Daoy (cell line): ENCODE data around the gene RHOB. TPM values are rescaled to one million over a fixed set of nuclear protein-coding genes. Genes with fewer than 3 reads are reported as not detected.
A peak's percentile ranks its signal among the peaks of the same experiment; 100 is the strongest.
"Not testable (repeated sequence)": the region's sequence is repeated elsewhere in the genome, so short reads cannot be mapped to it uniquely, and the experiment has no call there.

Experiments
- DNase-seq: peaks from one replicate; pipeline ENCODE4 v3.0.0-alpha.2; 2015; ENCODE audit warnings: low read depth
- total RNA-seq: library from RNA; depleted of rRNA; stranded (reverse); fragments of >200 nt; shearing (Covaris generic); gene quantifications from 2 replicates; pipeline ENCODE4 v1.2.3, GENCODE V29; 2014

Gene RHOB
- total RNA-seq, 1 experiment from 2014 or later = 115 TPM

DNA sequence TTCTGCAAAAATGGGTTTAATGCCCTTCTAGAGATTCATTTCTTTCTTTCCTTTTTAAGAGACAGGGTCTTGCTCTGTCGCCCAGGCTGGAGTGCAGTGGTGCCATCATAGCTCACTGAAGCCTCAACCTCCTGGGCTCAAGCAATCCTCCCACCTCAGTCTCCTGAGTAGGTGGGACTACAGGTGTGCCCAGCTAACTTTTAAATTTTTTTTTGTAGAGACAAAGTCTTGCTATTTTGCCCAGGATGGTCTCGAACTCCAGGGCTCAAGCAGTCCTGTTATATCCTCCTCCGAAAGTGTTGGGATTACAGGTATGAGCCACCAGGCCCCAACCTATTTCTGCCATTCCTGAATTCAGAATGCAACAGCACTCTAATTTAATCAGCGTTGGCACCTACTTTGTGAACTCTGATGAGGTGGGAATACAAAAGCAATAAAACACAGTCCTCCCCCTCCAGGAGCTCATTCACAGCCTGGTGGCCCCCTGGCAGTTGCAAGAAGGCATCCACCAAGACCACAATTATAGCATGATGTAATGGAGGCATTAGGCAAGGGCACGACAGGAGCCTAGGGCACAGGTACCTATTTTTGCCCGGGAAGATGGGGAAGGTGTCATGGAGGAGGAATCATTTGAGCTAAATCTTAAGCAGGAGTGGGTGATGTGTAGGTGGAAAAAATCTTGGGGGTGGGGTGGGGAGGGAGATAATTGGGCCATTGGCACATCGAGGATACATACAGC lies 5.1 kb downstream of the RHOB start:
- no peak for DNase-seq

DNA sequence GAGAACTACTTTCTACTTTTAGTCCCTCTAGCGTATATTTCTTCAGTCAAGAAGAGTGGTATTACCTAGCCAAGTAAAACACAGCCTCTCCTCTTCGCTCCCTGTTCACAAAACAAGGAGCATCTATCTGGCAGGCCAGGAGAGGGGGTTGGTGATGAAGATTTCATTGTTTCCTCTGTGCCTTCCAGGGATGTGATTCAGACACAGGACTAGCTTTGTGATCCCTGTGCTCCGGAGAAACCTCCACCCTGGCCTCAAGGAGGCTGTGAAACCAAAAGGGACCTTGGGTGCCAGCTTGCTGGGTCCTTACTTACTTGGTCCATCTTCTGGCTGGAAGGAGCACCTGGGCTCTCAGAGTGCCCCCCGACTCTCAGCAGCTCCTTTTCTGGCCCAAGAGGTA lies 5.7 kb downstream of the RHOB start:
- peak; percentile 32 for DNase-seq

DNA sequence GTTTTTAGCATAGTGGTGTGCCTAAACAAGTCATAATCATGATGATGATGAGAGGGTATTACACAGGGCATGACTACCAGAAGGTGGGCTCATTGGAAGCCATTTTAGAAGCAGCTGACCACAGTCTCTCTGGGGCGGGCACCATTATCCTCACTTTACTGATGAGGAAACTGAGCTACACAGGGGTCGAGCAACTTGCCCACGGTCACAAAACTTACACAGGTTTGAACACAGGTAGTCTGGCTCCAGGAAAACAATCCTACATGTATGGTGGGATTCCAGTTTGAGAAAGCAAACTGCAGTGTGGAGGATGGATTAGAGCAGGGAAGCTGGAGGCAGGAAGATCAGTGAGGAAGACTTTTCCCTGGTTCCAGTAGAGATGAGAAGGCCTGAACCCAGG lies 6.2 kb downstream of the RHOB start:
- DNase-seq = no peak

DNA sequence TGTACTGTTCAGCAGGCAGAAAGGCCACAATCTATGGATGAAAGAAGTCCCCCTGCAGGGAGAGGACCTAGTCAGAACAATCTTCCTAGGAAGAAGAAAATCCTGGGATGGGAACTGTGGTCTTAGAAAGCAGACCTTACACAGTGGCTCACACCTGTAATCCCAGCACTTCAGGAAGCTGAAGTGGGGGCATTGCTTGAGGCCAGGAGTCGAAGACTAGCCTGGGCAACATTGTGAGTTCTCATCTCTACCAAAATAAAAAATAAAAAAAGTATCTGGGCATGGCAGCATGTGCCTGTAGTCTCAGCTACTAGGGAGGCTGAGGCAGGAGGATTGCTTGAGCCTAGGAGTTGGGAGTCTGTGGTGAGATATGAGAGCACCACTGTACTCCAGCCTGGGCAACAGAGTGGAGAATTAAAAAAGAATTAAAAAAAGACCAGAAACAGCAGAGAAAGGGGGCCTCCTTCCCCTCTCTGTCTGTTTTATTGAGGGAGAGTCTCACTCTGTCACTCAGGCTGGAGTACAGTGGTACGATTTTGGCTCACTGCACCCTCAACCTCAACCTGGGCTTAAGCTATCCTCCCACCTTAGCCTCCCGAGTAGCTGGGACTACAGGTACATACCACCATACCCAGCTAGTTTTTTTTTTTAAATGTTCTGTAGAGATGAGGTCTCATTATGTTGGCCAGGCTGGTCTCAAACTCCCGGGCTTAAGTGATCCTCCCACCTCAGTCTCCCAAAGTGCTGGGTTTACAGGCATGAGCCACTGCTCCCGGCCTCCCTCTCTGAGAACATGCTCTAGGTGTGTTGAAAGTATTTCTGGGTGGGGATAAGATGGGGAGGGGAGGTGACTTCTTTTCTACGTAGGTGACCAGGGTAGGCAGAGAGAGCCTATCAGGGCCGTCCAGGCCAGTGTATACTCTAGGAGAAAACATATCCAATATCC lies 7.4 kb downstream of the RHOB start:
- DNase-seq = no peak

DNA sequence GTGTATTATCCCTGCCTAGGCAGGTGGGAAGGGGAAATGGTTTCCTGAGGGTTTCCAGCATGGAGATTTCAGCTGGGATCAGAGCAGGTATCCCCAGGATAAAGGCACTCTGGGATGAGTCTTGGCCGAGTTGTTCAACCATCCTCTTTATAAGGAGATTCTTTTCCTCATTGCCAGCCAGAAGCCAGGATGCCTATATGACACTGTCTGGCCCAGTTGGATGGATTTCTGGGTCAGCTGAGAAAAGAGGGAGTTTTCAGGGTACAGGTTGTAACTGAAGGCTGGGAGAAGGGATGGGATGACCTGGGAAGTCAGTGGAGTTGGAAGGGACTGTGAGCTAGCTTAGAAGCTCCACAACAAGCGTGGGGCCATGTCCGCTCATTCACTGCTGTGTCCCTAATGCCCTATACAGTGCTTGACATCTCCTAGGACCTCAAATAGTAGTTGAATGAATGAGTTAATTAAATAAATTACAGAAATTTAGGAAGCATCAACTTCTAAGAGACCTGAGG lies 8.3 kb downstream of the RHOB start:
- no peak for DNase-seq

DNA sequence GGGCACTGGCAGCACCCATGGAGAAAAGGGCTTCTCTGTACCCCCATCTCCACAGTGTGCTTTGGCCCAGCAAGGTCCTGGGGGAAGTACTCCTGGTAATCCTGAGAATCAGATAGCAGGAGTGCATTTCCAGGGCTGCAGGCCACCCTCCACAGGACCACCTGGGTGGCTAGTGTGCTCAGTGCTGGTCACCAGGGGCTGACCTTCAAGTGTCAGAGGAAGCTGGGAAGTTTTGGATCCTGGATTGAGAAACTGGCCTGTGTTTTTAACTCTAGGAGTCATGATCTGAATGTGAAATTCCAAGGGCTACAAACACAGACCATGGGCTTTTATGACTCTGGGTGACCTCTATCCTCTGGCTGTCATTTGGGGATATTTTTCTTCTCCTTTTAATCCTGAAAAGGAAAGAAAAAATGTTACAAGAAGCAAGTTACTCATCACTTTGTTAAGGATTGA lies 9.3 kb downstream of the RHOB start:
- DNase-seq = no peak

DNA sequence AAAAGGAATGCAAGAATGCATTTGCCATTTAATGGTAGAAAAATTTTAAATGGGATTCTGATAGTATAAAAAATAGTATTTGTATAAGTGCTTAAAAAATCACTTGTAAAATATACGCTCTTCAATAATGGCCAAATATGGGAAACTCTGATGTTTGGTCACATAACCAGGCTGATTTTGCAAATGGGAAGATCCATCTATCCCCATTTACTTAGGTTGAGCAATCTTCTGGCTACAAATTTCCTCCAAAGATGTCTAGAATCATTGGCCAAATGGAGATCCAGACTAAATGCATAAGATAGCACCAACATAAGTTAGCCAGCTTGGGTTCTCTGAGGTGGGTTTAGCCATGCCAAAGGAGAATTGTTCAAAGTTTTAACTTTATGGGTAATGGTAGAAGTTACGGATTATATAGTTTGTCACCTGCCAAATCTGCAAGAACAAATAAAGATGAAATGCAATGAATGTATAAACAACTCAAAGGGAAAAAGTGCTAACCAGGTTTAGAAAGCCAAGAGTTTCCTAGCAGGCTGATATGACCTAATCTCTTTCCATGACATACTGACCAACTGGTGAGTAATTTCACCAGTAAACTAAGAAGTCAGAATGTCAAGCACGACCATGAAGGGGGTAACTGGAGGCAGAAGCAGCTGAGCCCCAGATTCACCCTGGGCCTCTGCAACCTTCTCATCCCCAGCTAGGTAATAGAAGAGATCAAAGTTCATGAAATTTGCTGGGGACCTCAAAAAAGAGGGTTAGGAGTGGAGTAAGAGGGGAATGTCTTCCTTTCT lies 10.0 kb downstream of the RHOB start:
- DNase-seq = no peak

DNA sequence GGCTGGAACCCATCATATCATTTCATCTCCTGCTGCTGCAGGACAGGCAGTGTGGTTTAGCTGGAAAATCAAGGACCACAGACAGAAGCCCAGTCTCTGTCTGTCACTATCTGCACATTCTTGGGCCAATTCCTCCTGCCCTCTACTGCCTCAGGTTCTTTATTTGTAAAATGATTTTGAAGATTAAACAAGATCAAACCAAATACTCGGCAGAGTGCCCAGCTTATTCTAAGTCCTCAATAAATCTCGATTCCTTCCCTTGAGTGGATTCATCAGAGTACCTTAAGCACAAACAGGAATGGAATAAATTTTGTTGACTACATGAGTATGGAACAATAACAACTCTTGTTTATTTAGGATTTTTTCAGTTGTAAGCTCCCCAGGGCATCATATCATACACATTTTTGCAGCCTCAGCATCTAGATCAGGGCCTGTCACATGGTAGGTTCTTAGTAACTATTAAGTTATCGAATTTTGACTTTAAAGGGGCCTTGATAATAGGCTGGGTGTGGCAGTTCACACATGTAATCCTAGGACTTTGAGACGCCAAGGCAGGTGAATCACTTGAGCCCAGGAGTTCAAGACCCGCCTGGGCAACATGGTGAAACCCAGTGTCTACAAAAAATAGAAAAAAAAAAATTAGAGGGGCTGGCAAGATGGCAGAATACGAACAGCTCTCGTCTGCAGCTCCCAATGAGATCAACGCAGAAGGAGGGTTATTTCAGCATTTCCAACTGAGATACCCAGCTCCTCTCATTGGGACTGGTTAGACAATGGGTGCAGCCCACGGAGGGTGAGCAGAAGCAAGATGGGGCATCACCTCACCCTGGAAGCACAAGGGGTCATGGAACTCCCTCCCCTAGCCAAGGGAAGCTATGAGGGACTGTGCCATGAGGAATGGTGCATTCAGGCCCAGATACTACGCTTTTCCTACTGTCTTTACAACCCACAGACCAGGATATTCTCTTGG lies 11.1 kb downstream of the RHOB start:
- no peak for DNase-seq

DNA sequence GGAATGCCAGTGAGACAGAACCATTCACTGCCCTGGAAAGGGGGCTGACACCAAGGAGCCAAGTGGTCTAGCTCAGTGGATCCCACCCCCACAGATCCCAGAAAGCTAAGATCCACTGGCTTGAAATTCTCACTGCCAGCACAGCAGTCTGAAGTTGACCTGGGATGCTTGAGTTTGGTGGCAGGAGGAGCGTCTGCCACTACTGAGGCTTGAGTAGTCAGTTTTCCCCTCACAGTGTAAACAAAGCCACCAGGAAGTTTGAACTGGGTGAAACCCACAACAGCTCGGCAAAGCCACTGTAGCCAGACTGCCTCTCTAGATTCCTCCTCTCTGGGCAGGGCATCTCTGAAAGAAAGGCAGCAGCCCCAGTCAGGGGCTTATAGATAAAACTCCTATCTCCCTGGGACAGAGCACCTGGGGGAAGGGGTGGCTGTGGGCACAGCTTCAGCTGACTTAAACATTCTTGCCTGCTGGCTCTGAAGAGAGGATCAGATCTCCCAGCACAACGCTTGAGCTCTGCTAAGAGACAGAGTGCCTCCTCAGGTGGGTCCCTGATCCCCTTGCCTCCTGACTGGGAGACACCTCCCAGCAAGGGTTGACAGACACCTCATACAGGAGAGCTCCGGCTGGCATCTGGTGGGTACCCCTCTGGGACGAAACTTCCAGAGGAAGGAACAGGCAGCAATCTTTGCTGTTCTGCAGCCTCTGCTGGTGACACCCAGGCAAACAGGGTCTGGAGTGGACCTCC lies 12.0 kb downstream of the RHOB start:
- DNase-seq = not testable (repeated sequence)

DNA sequence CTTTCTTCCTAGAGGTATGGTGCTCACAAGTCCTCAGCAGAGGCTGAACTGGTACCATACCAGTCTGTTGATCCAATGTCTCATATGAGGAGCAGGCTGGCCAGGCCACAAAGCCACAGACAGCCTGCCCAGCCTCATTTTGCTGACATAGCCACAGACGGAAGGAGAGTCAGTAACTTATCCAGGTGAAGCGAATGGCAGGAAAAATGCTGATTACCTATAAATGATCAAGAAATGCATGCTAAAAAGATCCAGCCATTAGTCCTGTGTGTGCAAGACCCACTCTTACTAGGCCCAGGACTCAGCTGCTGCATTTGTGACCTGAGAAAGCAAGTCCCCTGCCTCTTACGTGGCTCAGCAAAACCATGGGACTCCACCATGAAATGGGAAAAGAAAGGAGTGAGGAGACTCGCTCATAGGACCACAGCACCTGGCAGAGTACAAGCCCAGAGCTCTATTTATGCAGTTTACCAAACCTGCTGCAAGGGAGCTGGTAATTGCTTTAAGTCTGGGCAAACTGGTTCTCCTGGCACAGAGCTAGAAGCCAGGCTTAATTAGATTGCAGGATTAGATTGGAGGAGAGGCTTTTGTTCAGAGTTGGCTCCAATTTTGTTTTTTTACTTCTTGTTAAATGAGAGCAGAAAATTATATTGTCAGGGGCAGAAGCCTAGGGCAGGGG lies 19.0 kb downstream of the RHOB start:
- no peak for DNase-seq

DNA sequence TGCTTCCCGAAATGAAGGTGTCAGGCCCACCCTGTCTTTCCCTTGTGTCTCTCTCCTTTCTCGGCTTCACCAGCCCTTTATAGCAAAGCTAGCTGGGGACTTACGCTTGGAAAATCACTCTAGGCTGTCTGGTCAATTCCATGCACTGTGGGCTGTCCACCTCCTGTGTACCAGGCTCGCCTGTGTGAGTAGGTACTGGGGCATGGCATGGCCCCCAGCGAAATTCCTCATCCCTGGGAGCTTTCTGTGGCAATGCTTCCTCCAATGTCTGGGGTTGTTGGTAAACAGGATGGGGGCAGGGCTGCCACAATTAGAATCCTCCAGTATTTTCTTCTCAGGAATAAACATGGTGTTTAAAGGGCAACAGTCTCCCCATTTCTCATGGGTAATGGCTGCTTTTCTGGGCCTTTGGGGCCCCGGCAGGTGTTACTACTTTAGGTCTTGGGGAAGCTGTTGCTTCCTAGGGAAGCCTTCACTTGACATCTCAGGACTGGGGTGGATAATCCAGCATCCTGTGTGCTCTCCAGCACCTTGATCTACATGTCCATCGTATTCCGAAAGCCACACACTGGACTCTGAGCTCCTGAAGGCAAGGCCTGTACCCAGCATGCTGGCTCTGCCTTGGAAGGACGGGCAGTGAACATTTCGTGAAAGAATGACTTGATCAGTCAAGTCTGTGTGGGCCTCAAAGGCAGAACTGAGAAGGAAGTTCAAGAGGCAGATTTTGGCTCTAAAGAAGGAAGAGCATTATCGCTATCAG lies 21.1 kb downstream of the RHOB start:
- no peak for DNase-seq

DNA sequence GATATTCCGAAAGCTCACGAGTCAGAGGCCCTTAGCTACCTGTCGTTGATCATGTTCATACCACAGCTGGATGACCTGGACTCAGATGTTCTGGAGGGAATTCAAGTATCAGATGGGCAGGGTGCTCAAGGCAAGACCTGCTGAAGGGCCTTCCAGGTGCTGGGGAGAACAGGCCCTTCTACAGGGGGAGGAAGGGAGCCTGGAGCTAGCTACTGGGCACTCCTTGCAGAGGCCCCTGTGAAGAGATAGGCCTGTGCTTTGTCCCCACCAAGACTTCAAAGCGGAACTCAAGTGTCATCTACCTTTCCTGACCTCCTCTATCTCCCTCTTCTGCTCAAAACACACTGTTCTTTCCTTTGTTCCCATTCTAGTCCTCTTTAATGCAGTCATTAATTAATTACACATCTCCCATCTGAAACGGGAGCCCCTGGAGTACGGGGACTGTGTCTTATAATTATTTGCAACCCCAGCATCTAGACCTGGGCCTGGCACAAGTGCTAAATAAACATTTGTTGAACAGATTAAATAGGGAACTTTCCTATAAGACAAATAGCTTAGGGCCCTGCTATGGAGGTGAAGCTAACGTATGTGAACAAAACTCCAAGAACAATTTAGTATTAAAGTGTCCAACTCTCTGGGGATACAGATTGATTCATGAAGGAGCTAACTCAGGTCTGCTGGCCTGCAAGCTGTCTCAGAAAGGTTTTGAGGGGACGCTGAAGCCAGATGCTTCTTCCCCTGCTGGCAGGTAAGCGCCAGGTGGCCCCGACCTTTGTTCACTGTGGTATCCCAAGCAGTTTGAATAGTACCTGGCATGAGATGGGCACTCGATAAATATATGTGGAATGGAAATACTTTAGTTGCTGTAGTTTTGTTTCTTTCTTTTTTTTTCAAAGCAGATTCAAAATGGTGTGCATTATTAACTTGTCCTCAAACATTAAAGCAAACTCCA lies 22.0 kb downstream of the RHOB start:
- no peak for DNase-seq

DNA sequence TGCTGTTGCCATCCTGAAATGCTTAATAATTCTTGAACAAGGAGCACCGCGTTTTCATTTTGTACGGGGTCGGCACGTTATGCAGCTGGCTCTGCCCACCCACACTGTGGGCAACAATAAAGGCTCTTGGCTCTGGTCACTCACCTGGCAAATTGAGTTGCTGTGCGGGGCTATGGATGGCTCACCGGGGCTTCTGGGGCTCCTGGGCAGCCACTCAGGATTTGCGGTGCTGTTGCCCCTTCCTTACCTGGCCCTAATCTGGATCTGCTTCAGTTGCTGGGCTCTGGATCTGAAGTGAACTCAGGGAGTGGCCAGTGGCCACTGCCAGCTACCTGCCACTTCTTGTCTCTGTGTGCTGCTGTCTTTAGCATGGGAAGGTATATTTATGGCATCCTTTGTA lies 22.7 kb downstream of the RHOB start:
- no peak for DNase-seq

DNA sequence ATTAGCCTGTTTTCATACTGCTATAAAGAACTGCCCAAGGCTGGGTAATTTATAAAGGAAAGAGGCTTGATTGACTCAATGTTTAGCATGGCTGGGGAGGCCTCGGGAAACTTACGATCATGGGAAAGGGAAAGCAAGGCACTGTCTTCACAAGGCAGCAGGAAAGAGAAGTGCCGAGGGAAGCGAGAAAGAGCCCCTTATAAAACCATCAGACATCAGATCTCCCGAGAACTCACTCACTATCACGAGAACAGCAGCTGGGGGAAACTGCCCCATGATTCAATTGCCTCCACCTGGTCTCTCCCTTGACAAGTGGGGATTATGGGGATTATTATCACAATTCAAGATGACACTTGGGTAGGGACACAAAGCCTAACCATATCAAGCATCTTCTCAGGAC lies 23.3 kb downstream of the RHOB start:
- DNase-seq = no peak

DNA sequence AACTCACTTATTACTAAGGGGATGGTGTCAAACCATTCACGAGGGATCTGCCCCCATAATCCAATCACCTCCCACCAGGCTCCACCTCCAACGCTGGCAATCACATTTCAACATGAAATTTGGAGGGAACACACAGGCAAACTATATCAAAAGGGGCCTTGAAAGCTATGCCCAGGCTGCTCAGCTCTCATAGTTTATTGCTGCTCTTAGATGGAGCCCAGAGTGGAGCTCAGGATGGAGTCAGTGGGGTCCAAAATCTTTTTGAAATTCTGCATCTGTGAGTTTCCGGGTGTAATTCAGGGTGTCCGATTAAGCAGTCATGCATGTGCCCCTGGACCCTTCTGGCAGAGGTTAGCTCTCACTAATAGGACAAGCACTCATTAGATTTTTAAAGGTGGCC lies 24.3 kb downstream of the RHOB start:
- no peak for DNase-seq

DNA sequence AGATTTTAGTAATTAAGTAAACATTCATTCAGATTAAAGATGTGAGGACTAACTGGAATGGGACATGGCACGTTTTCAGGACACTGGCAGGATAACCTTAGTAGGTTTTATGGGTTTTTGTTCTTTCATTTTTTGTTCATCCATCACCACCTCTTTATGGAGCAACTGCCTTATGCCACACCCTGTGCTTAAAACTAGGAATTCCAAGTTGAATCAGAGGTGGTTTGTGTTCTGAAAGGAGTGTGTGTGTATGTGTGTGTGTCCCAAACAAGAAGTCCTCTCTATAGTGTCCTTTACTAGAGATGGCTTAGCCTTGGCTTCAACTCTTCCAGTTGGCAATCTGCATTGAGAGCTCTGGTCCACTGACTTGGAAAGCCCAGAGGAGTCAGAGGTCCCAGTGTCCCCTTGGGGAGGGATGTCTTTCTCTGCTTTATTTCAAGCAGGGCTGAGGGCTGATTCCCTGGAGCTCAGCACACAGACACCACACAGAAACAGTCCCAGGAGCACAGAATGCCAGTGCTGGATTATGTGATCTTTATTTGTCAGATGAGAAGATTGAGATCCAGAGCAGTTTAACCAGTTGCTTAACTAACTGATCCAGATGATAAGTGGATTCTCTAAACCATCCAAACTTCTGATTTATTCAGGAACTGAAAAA lies 25.2 kb downstream of the RHOB start:
- DNase-seq = no peak

DNA sequence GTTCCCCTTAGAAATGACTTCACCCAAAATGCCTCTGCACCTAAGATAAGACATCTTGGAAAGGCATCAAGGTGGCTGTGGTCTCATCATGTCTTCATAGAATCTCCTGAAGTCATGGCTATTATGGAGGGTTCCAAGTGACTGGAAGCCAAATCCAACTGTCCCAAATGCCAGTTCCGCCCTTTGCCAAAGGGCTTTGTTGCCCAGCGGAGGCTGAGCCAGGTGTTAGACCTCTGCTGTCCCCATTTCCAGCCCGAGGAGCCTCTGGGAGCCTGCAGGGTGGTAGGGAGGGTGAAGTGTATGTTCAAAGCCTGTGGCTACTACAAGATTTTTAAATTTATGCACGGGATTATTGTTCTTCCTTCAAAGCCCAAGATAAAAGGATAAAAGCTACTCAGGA lies 25.7 kb downstream of the RHOB start:
- DNase-seq = no peak
